Calu3 (cell line): ENCODE data around the gene PDE4B. TPM values are rescaled to one million over a fixed set of nuclear protein-coding genes. Genes with fewer than 3 reads are reported as not detected.

Experiments
- BruUV-seq: library from RNA; stranded (reverse); fragments of 400-500 nt; replicated peaks from 2 replicates; lab custom pipeline; 2021; lab: Mats Ljungman, UMichigan
- CTCF ChIA-PET: fragments of 300-600 bp; sonication (Branson Sonifier 250); formaldehyde crosslinking; loops from one replicate; lab custom pipeline; 2022; ENCODE audit warnings: antibody characterized with exemption; lab: Charles Lee
- DNase-seq: peaks from one replicate; pipeline ENCODE4 v3.0.0; 2022
- H3K27ac Mint-ChIP-seq: one replicate; pipeline ENCODE4 v1.8.0; 2022; ENCODE audit warnings: mixed read lengths; ENCODE audit not compliant: unreplicated experiment
- H3K27me3 Mint-ChIP-seq: one replicate; pipeline ENCODE4 v1.8.0; 2022; ENCODE audit warnings: mixed read lengths; ENCODE audit not compliant: unreplicated experiment
- H3K36me3 Mint-ChIP-seq: one replicate; pipeline ENCODE4 v1.8.0; 2022; ENCODE audit warnings: mild to moderate bottlenecking, moderate library complexity, mixed read lengths; ENCODE audit not compliant: insufficient read depth, unreplicated experiment
- H3K4me1 Mint-ChIP-seq: one replicate; pipeline ENCODE4 v1.8.0; 2022; ENCODE audit warnings: mild to moderate bottlenecking, low read depth, mixed read lengths; ENCODE audit not compliant: unreplicated experiment
- H3K4me3 Mint-ChIP-seq: one replicate; pipeline ENCODE4 v1.8.0; 2022; ENCODE audit warnings: mild to moderate bottlenecking, low read depth, moderate library complexity, mixed read lengths; ENCODE audit not compliant: unreplicated experiment
- H3K9me3 Mint-ChIP-seq: one replicate; pipeline ENCODE4 v1.8.0; 2022; ENCODE audit warnings: low read depth, mixed read lengths; ENCODE audit not compliant: unreplicated experiment
- intact Hi-C: fragments of 100-400 bp; cut with micrococcal nuclease; formaldehyde crosslinking; loops from one replicate; pipeline ENCODE4 v1.10.0; 2022; ENCODE audit not compliant: unreplicated experiment
- total RNA-seq: library from RNA; stranded (reverse); gene quantifications from 2 replicates; pipeline ENCODE4 v1.2.3, GENCODE V29; 2022
- TF ChIP-seq, protein P1 (sequence below): fragments of 200-600 bp; IDR thresholded peaks from one replicate; pipeline ENCODE4 v1.8.0; 2022; ENCODE audit warnings: antibody characterized with exemption; ENCODE audit not compliant: unreplicated experiment

PDE4B gene
- total RNA-seq, 1 experiment from 2014 or later = 2.9 TPM

DNA sequence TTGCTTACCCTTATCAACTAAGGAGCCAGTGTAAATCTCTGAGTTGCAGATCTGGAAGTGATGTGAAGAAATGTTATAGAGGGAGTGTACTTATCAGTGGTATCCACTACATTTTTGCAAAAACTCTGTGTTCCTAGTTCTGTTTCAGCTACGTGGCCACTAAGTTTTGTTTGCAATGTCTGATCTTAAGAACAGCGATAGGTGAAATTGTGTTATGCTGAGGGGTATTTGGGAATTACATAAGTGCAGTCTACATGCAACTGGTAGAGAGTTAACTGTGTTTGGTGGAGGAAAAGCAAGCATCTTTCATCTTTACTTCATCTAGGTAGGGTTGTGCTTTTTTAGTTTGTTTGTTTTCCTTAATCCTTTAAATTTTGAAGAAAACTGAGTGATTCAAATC lies 542.4 kb downstream of the PDE4B start:
- Mint-ChIP-seq H3K27me3 (no peaks in the 10 kb centered on the region), H3K9me3 (no peaks in the 10 kb centered on the region), H3K4me1 (peaks cover 8% of the 10 kb centered on the region), H3K4me3 (no peak overlapping the region), H3K27ac (no peak overlapping the region), H3K36me3 (peaks cover 8% of the 10 kb centered on the region)
- DNase-seq = no peak
- intact Hi-C loops = no loop called here
- TF ChIP-seq, protein P1, sequence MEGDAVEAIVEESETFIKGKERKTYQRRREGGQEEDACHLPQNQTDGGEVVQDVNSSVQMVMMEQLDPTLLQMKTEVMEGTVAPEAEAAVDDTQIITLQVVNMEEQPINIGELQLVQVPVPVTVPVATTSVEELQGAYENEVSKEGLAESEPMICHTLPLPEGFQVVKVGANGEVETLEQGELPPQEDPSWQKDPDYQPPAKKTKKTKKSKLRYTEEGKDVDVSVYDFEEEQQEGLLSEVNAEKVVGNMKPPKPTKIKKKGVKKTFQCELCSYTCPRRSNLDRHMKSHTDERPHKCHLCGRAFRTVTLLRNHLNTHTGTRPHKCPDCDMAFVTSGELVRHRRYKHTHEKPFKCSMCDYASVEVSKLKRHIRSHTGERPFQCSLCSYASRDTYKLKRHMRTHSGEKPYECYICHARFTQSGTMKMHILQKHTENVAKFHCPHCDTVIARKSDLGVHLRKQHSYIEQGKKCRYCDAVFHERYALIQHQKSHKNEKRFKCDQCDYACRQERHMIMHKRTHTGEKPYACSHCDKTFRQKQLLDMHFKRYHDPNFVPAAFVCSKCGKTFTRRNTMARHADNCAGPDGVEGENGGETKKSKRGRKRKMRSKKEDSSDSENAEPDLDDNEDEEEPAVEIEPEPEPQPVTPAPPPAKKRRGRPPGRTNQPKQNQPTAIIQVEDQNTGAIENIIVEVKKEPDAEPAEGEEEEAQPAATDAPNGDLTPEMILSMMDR = no peak
- CTCF ChIA-PET = interaction anchor here (0.6 kb wide), 1 partner anchor 198 kb away, joined by 3 read pairs; no protein-coding TSS in a partner anchor
- no TSS peak for BruUV-seq

DNA sequence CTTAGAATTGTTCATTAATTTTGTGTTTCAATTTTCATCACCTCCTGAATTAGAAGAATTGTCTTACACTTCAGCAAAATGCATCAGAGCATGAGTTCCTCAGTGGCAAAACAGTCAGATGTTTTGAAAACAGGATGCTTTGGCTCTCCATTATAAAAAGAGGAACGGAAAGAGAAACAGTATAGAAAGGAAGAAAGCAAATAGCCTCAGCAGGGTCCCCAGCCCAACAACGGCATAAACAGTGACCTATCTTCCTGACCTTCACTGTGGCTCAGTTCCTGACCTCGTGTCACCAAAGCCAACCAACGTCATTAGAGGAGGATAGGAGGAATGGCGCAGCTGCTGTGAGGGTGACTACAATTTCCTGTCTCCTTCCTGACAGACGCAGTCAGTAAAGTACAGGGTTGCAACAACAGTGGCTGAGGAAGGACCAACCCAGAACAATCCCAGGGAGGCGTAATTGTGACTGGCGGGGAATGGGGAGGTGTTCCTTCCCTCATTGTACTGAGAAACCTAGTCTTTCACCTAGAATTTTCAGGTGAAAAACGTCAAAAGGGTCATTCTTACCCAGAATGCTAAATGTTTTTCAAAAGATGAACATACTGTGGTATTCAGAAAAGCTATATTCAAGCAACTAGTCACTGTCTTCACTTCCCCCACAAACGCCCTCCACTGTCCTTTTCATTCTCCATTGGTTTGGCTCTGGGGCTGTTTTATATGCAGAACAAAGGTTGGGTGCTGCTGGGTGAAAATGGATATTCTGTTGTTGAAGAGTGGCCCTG lies 543.4 kb downstream of the PDE4B start:
- Mint-ChIP-seq H3K36me3 (peaks cover 8% of the 10 kb centered on the region), H3K4me1 (no peaks in the 10 kb centered on the region)
- CTCF ChIA-PET = no interaction called here

DNA sequence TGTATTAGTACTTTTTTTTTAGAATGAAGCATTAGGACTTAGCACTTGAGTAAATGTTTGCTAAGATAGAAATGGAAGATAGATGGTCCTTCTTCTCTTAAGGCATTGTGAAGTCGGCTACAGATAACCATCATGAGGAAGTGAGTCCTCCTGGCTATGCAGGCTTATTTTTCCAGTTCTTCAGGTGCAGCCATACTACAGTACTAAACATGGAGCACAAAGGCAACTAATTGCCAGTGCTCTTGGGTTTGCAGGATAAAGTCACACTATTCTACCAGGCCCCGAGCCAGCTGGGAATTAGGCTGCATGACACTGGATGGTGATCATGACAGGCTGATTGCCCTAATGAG lies 543.9 kb downstream of the PDE4B start:
- no peak overlapping the region for H3K4me3 Mint-ChIP-seq
- BruUV-seq = no TSS peak

More for the DNA sequence above, 543.4 kb downstream of the PDE4B start:
- no TSS peak for BruUV-seq
- no peaks in the 10 kb centered on the region for H3K27me3 Mint-ChIP-seq
- H3K9me3 Mint-ChIP-seq = no peaks in the 10 kb centered on the region
- intact Hi-C loops = no loop called here
- TF ChIP-seq, protein P1 = no peak
- no peak overlapping the region for H3K4me3 Mint-ChIP-seq
- no peak overlapping the region for H3K27ac Mint-ChIP-seq
- no peak for DNase-seq

DNA sequence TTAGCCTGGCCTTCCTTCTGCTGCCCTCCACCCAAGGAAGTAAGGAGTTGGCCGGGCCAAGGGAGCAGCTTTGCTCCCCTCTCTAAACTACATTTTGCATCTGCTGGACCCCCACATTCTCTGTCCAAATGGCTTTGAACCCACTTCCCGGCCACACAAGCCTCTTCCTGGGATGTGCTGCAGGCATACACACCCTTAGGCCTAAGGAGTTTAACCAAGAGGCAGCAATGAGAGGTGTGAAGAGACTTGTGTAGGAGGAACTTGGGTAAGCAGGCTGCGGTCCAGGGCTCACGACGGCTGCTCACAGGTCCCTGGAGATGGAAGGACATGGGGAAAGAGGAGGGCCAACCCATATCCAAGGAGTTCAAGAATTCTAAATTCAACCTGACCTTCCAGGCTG lies 544.6 kb downstream of the PDE4B start:
- Mint-ChIP-seq H3K4me3 (no peak overlapping the region), H3K9me3 (no peaks in the 10 kb centered on the region), H3K36me3 (peaks cover 3% of the 10 kb centered on the region), H3K4me1 (no peaks in the 10 kb centered on the region), H3K27me3 (no peaks in the 10 kb centered on the region), H3K27ac (no peak overlapping the region)
- BruUV-seq = no TSS peak
- intact Hi-C loops = no loop called here
- TF ChIP-seq, protein P1 = no peak
- no peak for DNase-seq
- CTCF ChIA-PET = no interaction called here

More for the DNA sequence above, 543.9 kb downstream of the PDE4B start:
- DNase-seq = no peak
- Mint-ChIP-seq H3K9me3 (no peaks in the 10 kb centered on the region), H3K27ac (no peak overlapping the region), H3K27me3 (no peaks in the 10 kb centered on the region), H3K36me3 (peaks cover 8% of the 10 kb centered on the region), H3K4me1 (no peaks in the 10 kb centered on the region)
- TF ChIP-seq, protein P1 = no peak
- CTCF ChIA-PET = no interaction called here
- intact Hi-C loops = no loop called here
